HUES6 (cell line): ENCODE results near the gene MRTFA.

ENCODE experiments used
- H3K27ac ChIP-seq: 2 replicates; pipeline ENCODE4 v1.7.0; 2013; ENCODE audit warnings: low read depth, mild to moderate bottlenecking, low read length, inconsistent platforms
- H3K27me3 ChIP-seq: 2 replicates; pipeline ENCODE4 v1.6.1; 2013; ENCODE audit warnings: low read length; ENCODE audit not compliant: control insufficient read depth, insufficient read depth
- H3K36me3 ChIP-seq: 2 replicates; pipeline ENCODE4 v1.6.1; 2013; ENCODE audit warnings: low read length; ENCODE audit not compliant: control insufficient read depth, insufficient read depth
- H3K4me1 ChIP-seq: 2 replicates; pipeline ENCODE4 v1.6.1; 2013; ENCODE audit warnings: low read length; ENCODE audit not compliant: control insufficient read depth, insufficient read depth
- H3K4me3 ChIP-seq: 2 replicates; pipeline ENCODE4 v1.5.1; 2013; ENCODE audit warnings: low read depth, low read length
- H3K9ac ChIP-seq: one replicate; pipeline ENCODE4 v1.6.1; 2013; ENCODE audit warnings: mild to moderate bottlenecking, low read length
- H3K9me3 ChIP-seq: 2 replicates; pipeline ENCODE4 v1.6.1; 2013; ENCODE audit warnings: low read depth, low read length; ENCODE audit not compliant: control insufficient read depth, insufficient read depth

MRTFA gene

DNA sequence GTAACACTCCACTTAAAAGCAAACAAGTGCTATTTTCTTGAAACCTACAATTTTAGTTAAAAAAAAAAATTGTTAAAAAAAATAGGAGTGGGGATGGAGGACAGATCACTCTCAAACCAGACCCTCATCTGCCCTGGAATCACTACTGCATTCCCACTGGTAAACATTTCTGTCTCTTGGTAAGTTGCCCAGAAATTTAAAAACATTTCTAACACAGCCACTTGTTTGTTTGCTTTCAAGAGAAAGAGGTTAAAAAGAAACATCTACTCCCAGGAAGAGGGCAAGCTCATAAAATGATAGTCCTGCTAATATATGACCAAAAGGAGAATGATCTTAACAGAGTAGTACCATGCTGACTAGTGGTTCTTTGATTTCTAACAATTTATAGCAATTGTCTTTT is 182.8 kb downstream of the MRTFA start:
- Histone ChIP-seq H3K27me3 (no peaks in the 10 kb centered on the region), H3K9ac (no peak overlapping the region), H3K9me3 (no peaks in the 10 kb centered on the region), H3K4me1 (peaks cover 22% of the 10 kb centered on the region), H3K27ac (no peak overlapping the region), H3K4me3 (no peak overlapping the region), H3K36me3 (no peaks in the 10 kb centered on the region)

DNA sequence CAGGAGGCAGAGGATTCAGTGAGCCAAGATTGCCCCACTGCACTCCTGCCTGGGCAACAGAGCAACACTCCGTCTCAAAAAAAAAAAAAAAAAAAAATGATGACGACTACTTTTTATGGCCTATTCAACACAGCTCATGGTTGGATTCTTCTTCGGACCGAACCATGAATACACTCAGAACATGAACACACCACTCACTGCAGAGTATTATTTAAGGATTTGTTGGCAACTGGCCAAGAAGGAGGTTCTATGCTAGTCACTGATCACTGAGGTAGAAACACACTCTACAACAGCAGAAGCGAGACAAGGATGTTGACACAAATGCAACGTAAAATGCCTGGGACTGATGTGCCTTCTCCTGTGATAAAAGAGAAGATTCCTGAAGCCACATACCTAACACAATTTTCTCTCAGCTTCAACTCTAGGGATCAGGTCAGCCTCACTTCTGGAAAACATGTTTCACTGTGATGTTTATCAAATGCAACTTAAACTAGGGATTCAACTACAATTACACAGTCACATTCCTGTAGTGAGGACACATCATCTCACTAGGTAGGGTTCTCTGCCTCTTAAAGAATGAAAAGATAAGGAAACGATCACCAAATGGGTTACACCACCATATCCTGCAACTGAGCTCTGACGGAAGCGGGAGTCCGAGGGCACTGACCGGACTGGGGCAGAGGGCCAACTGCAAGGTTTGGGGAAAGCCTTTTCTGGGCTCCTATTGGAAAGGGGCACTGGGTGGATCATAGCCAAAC is 183.6 kb downstream of the MRTFA start:
- Histone ChIP-seq H3K27ac (no peak overlapping the region), H3K9me3 (no peaks in the 10 kb centered on the region), H3K27me3 (no peaks in the 10 kb centered on the region), H3K9ac (no peak overlapping the region), H3K36me3 (no peaks in the 10 kb centered on the region), H3K4me3 (no peak overlapping the region), H3K4me1 (peaks cover 22% of the 10 kb centered on the region)

DNA sequence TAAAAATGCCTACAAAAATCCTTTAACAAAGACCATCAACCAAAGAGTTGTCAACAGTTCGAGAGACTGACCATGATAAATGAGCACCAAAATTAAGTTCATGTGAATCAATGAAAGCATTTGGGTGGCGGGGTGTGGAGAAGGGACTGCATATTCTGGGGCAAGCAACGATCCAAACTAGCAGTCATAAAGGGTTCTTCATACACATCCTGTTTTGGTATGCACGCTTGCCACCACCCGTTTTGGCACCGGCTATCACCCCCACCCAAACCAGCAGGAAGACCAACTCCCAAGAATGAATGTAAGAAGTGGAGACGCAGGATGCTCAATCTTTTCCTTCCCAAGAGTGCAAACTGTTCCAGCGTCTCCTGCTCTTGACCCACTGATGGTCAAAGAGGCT is 185.3 kb downstream of the MRTFA start:
- Histone ChIP-seq H3K27me3 (no peaks in the 10 kb centered on the region), H3K27ac (no peak overlapping the region), H3K4me3 (no peak overlapping the region), H3K4me1 (peaks cover 22% of the 10 kb centered on the region), H3K9me3 (no peaks in the 10 kb centered on the region), H3K36me3 (no peaks in the 10 kb centered on the region), H3K9ac (no peak overlapping the region)

DNA sequence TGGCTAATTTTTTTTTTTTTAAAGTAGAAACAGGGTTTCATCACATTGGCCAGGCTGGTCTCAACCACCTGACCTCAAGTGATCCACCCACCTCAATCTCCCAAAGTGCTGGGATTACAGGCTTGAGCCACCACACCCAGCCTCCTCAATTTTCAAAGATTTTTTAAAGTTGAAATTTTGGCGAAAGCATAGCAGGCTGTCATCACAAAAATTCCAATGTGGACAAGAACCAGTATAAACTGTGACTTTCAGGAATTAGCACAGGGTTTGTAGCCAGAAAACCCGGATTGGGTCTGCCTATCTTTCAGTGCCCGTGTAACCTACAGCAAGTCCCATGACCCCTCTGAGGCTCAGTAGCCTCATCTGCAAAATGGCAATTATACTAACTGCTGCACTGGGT is 185.9 kb downstream of the MRTFA start:
- H3K4me1 ChIP-seq, result peaks cover 22% of the 10 kb centered on the region
- no peaks in the 10 kb centered on the region for H3K36me3 ChIP-seq
- no peak overlapping the region for H3K27ac ChIP-seq
- no peak overlapping the region for H3K4me3 ChIP-seq
- no peaks in the 10 kb centered on the region for H3K9me3 ChIP-seq
- H3K9ac ChIP-seq, result no peak overlapping the region
- H3K27me3 ChIP-seq, result no peaks in the 10 kb centered on the region

DNA sequence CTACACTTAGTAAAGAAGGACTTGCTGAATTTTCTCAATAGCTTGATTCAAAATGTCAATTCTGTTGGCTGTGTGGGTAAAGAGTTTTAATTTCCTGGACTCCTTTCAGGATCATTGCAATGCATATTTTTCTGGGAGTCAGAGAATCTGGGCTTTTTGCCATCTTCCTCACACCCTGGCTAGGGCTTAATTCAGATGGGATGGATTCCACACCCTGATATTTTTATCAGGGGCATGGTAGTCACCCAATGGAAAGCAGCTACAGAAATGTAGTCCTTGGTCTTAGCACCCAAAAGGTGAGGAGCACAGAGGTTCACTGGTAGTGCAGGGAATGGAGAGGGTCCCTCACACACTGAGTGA is 186.9 kb downstream of the MRTFA start:
- no peak overlapping the region for H3K27ac ChIP-seq
- no peaks in the 10 kb centered on the region for H3K27me3 ChIP-seq
- peaks cover 22% of the 10 kb centered on the region for H3K4me1 ChIP-seq
- no peak overlapping the region for H3K4me3 ChIP-seq
- no peak overlapping the region for H3K9ac ChIP-seq
- H3K36me3 ChIP-seq, result no peaks in the 10 kb centered on the region
- H3K9me3 ChIP-seq, result no peaks in the 10 kb centered on the region

DNA sequence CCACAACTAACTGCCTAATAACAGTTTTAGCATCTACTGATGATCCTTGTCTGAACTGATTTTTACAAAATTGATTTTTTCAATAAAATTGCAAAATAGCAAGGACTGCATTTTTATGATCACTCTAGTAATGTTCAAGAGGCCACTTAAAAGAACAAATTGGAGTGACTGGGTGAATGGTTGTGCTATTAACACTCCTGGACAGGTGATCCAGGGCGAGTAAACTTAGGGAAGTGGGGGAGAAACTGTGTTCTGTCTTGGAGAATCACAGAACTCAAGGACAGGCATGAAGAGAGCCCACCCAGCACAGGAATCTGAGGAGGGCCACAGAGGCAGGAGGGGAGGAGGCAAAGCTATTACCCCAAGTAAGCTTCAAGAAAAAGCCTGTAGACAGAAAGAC is 190.3 kb downstream of the MRTFA start:
- Histone ChIP-seq H3K4me3 (no peak overlapping the region), H3K27me3 (no peaks in the 10 kb centered on the region), H3K9ac (no peak overlapping the region), H3K36me3 (no peaks in the 10 kb centered on the region), H3K4me1 (peaks cover 11% of the 10 kb centered on the region; the same call in 1 of the 2 replicates), H3K9me3 (peaks cover 2% of the 10 kb centered on the region; the same call in 1 of the 2 replicates), H3K27ac (no peak overlapping the region)

DNA sequence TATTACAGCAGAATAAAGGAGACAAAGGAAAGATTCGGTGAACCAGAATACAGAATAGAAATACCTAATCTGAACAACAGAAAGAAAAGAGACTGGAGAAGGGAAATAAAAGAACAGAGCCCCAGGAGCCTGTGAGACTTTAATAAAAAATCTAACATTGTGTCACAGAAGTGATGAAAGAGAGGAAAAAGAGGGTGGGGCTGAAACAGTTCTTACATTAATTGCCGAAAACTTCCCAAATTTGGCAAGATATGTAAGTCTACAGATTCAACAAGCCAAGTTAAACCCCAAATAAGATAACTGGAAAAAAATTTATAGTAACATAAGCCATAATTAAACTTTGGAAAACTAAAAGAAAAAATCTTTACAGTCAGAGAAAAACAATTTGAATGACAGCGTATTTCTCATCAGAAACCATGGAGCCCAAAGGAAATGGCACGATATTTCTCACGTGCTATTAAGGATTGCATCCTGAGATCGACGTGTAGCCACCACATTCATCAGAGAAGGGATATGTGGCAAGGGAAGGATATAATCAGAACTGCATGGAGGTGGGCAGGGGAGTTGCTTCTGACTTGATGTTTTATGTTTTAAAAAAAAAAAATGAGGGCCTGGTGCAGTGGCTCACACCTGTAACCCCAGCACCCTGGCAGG is 192.2 kb downstream of the MRTFA start:
- Histone ChIP-seq H3K4me1 (peaks cover 2% of the 10 kb centered on the region; the same call in 1 of the 2 replicates), H3K36me3 (no peaks in the 10 kb centered on the region), H3K4me3 (no peak overlapping the region)

DNA sequence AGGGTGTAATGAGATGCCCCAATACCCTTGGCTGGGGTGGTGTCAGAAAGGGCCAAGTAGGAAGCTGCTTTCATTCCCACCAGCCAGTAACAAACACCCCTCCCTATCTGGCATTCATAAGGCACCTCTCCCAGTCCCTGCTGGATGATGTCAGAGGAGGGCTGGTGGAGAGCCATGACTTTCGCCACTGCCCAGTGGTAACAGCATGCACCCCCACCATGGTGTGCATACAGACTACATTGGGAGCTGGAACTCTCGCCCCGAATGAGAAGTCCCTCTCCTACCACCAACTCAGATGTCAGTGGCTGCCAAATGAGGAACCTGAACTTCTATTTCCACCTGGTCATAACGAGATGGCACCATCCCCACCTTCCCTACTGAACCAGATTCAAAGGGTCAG is 192.8 kb downstream of the MRTFA start:
- H3K4me1 ChIP-seq, result no peaks in the 10 kb centered on the region

More for the DNA sequence above, 192.2 kb downstream of the MRTFA start:
- Histone ChIP-seq H3K9ac (no peak overlapping the region), H3K9me3 (peaks cover 2% of the 10 kb centered on the region; the same call in 1 of the 2 replicates), H3K27ac (no peak overlapping the region), H3K27me3 (no peaks in the 10 kb centered on the region)

DNA sequence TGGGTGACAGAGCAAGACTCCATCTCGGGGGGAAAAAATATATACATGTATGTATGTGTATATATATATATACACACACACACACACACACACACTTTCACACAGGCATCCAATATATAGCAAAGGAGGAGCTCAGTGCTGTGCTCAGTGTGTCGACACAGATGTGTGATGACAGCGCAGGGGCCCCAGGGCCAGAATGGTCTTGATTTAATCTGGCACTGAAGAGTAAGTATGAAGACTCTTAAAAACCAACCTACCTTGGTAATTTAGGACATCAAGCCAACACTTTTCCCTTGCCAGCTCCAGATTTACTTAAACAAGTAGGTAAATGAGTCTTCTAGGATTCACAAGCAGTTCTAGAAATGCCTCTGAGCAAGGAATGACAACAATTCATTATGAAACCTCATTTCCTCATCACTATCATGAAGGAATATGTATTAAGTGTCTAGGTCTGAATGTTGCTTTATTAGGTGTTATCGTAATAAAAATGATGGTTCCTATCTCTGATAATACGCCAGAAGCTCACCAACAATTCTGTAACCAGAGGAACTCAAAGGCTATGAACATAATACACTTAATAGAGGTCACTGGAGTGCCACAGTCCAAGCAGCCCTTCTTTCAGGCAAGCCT is 194.6 kb downstream of the MRTFA start:
- no peak overlapping the region for H3K27ac ChIP-seq
- peaks cover 10% of the 10 kb centered on the region for H3K4me1 ChIP-seq
- peaks cover 2% of the 10 kb centered on the region; the same call in 1 of the 2 replicates for H3K9me3 ChIP-seq
- no peaks in the 10 kb centered on the region for H3K27me3 ChIP-seq
- no peaks in the 10 kb centered on the region for H3K36me3 ChIP-seq
- no peak overlapping the region for H3K9ac ChIP-seq
- H3K4me3 ChIP-seq, result no peak overlapping the region

More for the DNA sequence above, 192.8 kb downstream of the MRTFA start:
- no peaks in the 10 kb centered on the region for H3K27me3 ChIP-seq
- H3K36me3 ChIP-seq, result no peaks in the 10 kb centered on the region
- H3K9me3 ChIP-seq, result peaks cover 2% of the 10 kb centered on the region; the same call in 1 of the 2 replicates
- no peak overlapping the region for H3K9ac ChIP-seq
- H3K4me3 ChIP-seq, result no peak overlapping the region
- H3K27ac ChIP-seq, result no peak overlapping the region

DNA sequence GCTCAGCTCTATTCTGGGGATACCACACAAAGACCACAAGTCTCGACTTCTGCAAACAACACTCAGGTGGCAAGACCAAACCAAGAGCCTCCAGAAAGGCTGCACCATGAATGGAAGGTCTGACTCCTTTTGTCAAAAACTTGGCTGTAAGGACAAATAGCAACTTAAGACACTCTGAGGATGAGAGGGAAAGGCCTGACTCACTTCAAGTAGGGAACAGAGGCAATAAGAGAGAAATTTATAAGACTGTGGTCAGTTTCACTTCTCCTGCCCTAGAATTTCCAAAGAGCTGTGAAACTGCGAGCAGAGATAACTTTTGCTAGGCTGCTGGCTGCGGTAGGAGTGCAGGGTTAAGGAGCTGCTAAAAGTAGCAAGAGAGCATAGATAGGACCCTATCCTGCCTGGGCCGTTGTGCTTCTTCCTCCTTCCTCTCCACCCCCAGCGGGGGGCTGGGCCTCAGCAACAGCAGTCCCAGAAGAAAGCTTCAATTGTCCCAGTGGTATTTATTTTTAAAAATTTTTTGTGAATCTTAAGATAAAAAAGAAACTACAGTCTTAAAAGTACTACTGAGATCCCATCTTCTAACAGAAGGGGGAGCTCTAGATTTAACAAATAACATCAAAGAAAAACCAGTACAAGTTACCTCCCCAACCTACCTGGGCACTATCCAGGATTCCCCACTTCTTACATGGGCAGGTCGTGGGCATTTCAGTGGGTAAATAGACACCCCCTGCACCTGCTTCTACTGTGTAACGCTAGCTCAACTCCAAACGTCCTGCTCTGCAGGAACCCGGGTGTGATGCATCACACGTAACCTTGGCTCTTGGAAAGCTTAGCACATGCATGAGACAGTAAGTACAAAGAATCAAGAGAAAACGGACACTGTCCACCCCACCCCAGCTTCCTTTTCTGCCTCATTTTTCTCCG is 199.8 kb downstream of the MRTFA start:
- Histone ChIP-seq H3K36me3 (peaks cover 8% of the 10 kb centered on the region; the same call in 1 of the 2 replicates), H3K4me3 (no peak overlapping the region), H3K27me3 (no peaks in the 10 kb centered on the region), H3K9ac (no peak overlapping the region), H3K9me3 (no peaks in the 10 kb centered on the region), H3K4me1 (peaks cover 14% of the 10 kb centered on the region), H3K27ac (no peak overlapping the region)
